ENCODE measurements around the gene AIG1.
A peak's percentile ranks its signal among the peaks of the same experiment; 100 is the strongest.
"Not testable (repeated sequence)": the region's sequence is repeated elsewhere in the genome, so short reads cannot be mapped to it uniquely, and the experiment has no call there.

The AIG1 gene

DNA sequence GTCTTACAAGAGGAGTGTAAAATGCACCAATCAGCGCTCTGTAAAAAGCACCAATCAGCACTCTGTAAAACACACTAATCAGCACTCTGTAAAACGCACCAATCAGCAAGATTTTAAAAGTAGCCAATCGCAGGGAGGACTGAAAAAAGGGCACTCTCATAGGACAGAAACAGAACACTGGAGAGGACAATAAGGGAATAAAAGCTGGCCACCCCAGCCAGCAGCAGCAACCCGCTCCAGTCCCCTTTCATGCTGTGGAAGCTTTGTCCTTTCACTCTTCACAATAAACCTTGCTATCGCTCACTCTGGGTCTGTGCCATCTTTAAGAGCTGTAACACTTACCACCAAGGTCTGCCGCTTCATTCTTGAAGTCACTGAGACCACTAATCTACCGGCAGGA is 1.7 kb upstream of the AIG1 start:
- DNase-seq: no peak

DNA sequence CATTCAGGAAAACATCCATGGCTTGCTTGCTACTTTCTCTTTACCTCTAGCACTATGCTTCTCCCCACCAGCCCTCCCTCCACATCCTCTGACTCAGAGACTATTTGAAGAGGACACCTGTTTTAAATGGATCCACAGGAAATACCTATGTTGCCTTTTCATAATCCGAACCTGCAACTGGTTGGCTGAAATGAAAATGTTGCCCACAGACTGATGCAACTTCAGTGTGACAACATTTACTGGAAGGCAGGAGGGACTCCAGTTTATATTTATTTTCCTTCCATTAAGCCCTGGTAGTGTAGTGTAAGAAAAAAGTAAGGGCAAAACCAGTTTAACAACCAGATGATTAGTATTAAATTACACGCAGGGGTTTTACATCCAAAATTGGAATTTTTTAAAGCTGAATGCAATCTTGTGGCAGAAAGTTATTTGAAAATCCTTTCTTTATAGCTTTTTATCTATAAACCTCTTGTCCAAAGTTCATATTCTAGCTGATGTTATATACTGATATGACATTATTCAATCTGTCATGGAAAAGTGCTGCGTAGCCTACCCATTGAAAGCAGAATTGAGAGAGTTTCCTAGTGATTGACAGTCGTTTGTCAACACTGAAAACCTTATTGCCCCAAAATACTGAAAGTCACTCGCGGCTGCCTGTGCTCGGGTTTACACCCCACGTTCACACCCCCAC is 881 bp upstream of the AIG1 start:
- peak; percentile 85 for DNase-seq

DNA sequence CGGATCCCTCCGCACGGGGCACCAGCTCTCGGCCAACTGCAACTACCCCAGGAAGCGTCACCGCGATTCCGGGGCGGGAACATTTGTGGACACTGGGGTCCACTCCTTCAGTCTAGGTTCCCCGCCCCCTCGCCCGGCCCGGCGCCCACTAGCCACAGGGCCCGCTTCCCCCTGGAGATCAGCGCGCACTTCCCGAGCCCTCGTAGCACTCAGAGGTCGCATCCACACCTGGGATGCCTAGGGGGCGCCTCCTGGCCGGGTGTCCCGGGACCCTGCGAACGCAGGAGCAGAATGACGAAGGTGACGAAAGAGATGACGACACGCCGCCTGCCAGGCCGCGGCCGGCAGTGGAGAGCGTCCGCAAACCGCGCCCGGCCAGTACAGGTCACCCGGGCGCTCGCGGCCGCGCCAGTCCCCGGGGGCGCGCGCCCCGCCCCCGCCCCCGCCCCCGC is 309 bp upstream of the AIG1 start:
- peak; percentile 82 for DNase-seq

DNA sequence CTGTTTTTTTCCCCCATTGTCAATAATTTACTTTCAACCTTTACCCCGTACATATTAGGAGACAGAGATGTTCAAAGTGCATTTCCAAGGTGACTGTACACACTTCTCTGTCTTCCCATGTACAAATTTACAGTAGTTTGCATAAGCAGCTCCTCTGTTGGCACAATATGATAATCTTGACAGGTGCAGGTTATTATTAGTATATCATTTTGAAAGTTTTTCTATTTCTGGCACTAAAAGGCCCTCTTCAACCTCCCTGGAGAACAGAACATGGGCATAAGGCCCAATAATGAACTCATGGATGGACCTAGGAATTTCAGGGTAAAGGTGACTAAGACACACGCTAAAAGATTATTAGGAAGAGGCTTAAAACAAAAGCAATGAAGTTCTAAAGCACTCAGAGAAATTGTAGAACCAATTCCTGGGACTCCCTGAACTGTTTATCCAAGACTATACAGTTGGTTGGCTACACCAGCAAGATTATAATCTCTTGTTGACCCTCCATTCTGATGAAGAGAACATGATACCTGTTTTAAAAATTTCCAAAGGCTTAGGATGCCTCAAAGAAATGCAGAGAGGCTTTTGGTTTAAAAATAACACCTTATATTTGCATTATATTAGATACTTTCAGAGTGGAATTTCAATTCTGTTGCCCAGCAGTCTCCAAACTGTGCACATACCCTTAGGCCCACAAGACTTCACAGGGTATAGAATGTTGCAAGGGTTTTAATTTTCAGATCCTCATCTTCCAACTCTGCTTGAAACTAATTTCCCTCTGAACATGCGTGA is 1.1 kb downstream of the AIG1 start:
- DNase-seq: peak; percentile 20

DNA sequence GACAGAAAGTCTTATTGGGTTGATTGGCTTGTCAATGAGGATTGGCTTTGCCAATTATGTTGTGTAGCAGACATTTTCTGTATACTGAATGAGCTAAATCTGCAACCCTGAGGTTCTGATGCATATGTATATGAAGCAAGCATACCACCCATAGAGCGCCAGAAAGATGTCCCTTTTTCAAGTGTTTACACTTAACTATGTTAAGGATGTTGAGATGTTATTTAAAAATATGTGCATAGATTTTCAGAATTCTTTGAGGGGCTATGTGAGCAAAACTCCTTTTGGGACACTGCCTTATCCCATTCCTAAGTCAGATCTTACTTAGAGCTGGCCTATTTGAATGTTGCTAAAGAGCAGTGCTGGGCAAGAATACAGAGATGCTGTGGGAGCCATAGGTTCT is 1.9 kb downstream of the AIG1 start:
- DNase-seq: no peak

DNA sequence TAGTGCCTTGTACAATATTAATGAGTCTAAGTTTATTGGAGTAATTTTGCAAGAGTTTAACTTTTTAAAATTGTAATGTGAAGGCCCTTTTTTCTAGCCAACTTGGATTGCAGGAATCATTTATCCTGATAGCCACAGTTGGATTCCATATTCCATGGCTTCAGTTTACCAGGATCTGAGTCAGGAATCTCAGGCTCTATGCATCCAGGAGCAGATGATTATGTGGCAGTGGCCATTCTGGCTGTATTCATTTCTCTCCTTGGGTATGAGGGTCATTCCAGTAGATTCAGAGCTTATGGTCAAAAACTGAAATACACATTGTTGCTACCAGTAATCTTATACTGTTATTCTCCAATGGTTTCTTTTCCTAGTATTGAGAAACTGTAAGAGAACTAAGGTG is 2.9 kb downstream of the AIG1 start:
- no peak for DNase-seq

DNA sequence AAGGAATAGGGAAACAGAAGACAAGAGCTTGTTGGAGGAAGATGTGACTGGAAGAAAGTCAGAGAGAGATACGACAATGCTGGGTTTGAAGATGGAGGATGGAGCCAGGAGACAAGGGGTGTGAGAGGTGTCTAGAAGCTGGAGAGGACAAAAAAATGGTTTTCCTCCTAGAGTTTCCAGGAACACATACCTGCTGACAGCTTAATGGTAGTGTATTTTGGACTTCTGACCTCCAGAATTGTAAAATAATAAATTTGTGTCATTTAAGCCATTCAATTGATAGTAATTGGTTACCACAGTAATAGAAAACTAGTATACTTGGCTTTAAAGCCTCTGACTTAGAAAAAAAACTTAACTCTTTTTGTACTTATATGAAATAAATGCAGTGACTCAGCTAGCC is 3.6 kb downstream of the AIG1 start:
- no peak for DNase-seq

DNA sequence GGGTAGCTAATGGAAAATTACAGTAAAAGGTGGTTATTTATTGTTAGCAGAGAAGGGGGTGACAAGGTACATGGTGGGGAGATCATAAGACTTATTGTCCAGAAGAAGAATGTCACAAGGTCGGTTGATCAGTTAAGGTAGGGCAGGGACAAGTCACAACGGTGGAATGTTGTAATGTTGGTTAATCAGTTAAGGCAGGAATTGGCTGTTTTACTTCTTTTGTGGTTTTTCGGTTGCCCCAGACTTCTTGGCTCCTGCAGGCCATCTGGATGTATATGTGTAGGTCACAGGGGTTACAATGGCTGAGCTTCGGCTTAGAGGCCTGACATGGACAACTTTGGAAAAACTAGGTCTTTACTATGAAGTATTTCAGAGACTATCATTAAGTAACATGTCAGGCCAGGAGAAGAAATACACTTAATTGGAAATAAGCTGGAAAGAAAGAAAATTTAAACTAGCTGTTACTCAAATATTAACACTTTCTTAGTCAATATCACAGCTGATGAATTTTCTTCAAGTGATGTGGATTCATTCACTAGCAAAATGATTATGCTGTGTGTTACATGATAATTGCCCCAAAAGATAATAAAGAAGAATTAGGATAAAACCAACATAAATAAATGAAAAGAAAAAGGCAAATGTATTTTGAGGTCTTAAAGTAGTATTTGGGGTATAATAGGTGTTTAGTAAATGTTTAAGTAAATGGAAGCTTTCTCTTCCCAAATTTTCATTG is 4.4 kb downstream of the AIG1 start:
- peak; percentile 55 for DNase-seq

DNA sequence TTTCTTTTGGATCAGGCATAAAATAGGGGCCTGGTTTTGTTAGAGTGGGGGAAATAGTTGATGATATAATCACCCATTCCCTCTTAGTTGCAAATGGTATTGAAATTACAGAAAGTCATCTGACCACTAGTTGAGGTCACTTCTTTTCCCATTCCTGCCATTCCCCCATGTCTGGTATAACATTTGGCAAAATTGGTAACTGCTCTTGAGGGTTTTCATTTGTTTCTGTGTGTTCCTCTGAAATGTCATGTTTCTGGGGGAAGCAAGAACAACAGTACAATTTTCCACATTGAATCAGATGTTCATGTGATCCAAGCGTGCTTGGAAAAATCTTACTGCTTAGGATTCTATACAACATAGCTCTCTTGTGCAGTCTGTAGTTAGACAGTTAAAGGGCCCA is 7.3 kb downstream of the AIG1 start:
- DNase-seq: peak; percentile 41

DNA sequence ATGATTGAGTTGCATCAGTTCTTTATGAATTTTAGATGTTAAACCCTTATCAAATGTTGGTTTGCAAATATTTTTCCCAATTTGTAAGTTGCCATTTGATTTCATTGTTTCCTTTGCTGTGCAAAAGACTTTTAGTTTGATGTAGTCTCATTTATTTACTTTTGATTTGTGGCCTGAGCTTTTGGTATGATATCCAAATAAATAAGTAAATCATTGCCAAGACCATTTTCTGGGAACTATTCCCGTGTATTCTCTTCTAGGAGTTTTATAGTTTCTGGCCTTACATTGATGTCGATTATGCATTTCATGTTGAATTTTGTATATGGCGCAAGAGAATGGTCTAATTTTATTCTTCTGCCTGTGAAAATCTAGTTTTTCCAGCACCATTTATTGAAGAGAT is 13.4 kb downstream of the AIG1 start:
- no peak for DNase-seq

DNA sequence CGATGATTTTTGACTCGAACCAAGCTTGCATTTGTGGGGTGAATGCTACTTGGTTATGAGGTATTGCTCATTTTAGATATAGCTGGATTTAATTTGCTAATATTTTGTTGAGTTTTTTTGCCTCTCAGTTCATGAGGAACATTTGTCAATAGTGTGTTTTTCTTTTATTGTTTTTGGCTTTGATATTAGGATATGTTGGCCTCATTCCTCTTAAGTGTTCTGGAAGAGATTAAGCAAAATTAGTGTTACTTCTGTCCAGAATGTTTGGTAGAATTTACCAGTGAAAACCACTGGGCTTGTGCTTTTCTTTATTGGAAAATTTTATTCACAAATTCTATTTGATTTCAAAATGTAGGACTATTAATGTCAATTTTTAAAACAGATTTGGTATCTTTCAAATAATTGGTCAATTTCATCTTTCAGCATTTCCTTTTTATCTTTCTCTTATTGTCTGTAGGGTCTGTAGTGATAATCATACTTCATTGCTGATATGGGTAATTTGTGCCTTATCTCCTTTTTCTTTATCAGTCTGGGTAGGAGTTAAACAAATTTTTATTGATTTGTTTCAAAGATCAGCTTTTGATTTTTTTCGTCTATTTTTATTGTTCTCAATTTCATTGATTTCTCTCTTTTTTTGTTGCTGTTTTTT is 14.1 kb downstream of the AIG1 start:
- DNase-seq: no peak

DNA sequence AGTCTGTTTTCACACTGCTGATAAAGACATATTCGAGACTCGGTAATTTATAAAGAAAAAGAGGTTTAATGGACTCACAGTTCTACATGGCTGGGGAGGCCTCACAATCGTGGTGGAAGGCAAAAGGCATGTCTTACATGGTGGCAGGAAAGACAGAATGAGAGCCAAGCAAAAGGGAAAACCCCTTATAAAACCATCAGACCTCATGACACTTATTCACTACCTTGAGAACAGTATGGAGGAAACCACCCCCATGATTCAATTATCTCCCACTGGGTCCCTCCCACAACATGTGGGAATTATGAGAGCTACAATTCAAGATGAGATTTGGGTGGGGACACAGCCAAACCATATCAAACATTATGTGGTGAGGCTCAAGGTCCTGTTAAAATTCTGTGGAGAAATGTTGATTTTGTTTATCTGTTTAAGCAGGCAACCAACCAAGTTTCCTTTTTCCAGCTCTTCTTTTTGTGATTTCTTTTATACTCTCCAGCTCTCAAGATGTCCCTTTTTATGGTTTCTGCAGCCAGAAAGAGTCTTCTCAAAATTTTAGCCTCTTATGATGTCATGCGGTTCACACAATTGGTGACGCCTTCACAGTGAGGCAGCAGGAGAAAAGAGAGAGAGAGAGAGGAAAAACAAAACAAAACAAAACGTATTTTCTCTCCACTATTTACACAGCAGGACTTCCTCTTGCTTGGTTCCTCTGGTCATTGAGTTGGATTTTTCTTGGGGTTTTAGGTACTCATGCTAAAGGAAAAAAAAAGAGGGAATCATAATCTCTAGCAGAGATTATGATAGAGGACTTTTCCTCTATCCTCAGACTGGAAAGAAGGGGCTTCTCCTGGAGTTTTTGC is 18.0 kb downstream of the AIG1 start:
- no peak for DNase-seq

DNA sequence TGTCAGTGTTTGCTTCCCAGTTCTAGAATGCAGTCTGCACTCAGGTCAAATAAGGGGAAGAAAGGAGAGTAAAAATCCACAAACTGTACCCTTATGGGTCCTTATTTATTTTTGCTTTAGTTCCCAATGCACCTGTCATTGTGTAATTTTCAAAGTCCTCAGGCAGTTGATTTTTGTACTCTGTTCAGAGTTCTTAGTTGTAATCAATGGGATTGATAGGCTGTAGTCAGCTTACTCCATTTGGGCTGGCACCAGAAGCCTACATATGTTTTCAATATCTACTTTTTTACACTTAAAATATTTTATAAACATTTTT is 18.6 kb downstream of the AIG1 start:
- DNase-seq: no peak

DNA sequence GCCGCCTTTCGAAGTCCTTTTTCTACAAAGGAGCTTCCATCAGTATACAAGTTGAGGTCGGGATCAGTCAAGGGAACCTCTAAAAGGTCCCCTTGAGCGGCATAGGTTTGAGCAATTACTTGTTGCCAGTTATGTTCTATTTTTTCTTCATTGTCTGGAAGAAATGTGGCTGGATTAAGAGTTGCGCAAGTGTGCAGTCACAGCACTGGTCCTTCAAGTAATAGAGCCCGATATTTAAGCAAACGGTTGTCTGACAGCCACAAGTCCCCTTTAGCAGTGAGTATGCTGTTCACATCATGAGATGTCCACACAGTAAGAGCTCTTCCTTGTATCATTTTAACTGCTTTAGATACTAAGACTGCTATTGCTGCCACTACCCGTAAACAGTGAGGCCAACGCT is 21.6 kb downstream of the AIG1 start:
- DNase-seq: not testable (repeated sequence)

DNA sequence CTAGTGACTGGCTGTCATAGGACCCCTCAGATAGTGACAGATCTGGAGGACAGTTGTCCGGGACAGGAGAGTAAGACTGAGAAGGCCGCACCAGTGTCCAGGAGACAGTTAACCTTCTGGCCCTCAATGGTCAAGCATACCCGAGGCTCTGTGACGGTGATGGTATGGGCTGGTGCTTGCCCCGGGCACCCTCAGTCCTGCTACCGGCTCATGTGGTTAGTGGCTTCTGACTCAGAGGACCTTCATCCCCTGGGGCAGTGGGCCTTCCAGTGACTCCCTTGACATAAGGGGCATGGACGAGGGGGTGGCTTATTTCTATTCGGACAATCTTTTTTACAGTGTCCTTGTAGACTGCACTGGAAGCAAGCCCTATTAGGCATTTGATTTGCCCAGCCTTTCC is 23.3 kb downstream of the AIG1 start:
- DNase-seq: not testable (repeated sequence)

DNA sequence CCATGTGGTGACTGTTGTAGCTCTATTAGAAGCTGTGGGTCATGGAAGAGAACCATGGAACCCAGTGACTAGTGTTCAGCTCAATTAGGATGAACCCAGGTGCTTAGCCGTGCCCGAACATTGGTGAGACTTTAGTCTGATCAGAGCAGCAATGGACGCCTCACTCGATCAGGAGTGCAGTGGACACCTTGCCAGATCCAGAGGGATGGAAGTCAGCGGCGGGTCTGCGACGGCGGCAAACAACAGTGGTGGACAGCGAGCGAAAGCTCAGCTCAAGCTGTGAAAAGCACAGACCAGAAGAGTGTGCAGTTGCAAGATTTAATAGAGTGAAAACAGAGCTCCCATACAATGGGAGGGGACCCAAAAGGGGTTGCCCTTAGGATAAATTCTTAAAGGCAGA is 26.6 kb downstream of the AIG1 start:
- not testable (repeated sequence) for DNase-seq

DNA sequence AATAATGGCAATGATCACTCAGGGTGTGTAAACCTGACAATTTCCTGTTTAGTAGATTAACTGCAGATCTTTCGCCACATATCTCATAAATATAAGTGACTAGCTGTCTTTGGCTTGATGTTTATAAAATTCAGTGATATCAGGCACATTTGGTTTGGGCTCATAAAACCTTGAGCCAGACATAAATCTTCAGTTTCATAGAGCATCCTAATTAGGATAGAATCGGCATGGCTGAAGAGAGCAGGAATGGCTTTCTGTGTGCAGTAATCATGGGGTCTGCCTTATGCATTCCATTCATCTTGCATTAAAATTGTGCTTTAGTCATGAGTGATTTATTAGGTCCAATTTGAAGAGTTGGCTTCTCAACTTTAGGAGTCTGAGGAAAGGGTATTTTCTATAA is 27.2 kb downstream of the AIG1 start:
- DNase-seq: no peak

DNA sequence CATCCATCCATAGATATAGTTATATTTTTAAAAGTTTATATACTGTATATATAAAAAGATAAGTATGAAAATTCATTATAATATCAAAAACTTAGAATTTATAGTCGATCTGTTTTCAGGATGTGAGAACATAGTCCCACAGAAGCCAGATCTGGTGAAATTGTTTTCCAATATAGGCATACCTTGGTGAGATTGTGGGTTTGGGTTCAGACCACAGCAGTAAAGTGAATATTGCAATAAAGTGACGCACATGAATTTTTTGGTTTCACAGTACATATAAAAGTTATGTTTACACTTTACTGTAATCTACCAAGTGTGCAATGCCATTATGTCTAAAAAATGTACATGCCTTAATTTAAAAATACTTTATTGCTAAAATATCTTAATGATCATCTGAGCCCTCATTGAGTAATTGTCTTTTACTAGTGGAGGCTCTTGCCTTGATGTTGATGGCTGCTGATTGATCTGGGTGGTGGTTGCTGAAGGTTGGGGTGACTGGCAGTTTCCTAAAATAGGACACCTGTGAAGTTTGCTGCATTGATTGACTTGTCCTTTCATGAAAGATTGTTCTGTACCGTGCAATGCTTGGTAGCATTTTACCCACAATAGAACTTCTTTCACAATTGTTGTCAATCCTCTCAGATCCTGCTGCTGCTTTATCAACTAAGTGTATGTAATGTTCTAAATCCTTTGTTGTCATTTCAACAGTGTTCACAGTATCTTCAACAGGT is 29.8 kb downstream of the AIG1 start:
- DNase-seq: no peak

DNA sequence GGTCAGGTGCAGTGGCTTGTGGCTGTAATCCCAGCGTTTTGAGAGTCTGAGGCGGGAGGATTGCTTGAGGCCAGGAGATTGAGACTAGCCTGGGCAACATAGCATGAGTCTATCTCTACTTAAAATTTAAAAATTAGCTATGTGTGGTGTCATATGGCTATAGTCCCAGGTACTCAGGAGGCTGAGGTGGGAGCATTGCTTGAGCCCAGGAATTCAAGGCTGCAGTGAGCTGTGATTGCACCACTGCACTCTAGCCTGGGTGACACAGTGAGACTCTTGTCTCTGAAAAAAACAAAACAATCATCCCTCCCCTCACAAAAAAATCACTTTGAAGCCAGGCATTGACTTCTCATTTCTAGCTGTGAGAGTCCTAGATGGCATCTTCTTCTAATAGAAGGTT is 32.1 kb downstream of the AIG1 start:
- no peak for DNase-seq

DNA sequence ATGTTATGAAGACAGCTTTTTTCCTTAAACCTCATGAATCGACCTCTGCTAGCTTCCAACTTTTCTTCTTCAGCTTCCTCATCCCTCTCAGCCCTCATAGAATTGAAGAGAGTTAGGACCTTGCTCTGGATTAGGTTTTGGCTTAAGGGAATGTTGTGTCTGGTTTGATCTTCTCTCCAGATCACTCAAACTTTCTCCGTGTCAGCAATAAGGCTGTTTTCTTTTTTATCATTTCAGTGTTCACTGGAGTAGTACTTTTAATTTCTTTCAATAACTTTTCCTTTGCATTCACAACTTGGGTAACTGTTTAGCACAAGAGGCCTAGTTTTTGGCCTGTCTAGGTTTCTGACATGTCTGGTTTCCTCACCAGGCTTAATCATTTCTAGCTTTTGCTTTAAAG is 32.6 kb downstream of the AIG1 start:
- no peak for DNase-seq

DNA sequence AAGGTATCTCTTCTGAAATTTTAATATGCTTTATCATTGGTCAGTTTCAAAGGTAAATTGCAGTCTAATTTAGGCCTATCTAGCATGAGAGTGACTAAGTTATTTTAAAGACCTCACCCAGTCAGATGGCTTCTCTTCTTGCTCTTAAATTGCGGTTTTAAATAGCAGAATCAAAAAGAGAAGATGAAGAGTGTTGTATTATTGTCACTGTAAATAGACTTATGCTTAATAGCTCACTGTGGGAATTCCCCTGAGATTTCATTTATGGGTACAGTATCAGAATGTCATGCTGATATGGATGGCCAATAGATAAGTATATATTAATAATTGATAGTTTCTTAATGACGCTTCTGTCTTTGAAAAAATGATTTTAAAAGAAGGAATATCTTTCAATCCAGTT is 35.7 kb downstream of the AIG1 start:
- DNase-seq: no peak

All from fibroblast of skin of right biceps (primary cell).